Adrenal gland (tissue), 12 donors: Measurements from ENCODE around the gene SPG11. TPM values are rescaled to one million over a fixed set of nuclear protein-coding genes. Genes with fewer than 3 reads are reported as not detected.

Source experiments
- DNase-seq, 7 donors: peaks; one replicate each; pipeline ENCODE4 v3.0.0-alpha.2; 2019 to 2020
- H3K27ac ChIP-seq, 5 donors: fragments of 200-600 bp; sonication (generic) in 4 of 5; 1 replicate in 3 of 5; 2 replicates in 2 of 5; pipeline versions ENCODE4 v1.5.1 to v1.8.0; 2016 to 2020; ENCODE audit warnings: mild to moderate bottlenecking in 1 of 5
- H3K27me3 ChIP-seq: fragments of 200-600 bp; 2 replicates; pipeline ENCODE4 v1.8.0; 2021
- H3K36me3 ChIP-seq, 2 donors: fragments of 200-600 bp; replicated peaks in 1 of 2; 1 replicate in 1 of 2; 2 replicates in 1 of 2; pipeline versions ENCODE4 v1.5.1 to v1.8.0; 2018 to 2022
- H3K4me1 ChIP-seq, 2 donors: fragments of 200-600 bp; replicated peaks in 1 of 2; 1 replicate in 1 of 2; 2 replicates in 1 of 2; pipeline versions ENCODE4 v1.5.1 to v1.8.0; 2018 to 2021
- H3K4me3 ChIP-seq, 4 donors: fragments of 200-600 bp; sonication (generic) in 3 of 4; one replicate each; pipeline ENCODE4 v1.5.1; 2016 to 2018
- H3K9me3 ChIP-seq, 3 donors: fragments of 200-600 bp; sonication (generic) in 1 of 3; replicated peaks in 1 of 3; 1 replicate in 2 of 3; 2 replicates in 1 of 3; pipeline versions ENCODE4 v1.5.1 to v1.8.0; 2016 to 2021
- CTCF ChIP-seq, 6 experiments: fragments of 450-650 bp in 4 of 6; fragments of 200-600 bp in 2 of 6; sonication (generic) in 1 of 6; IDR thresholded peaks; 1 replicate in 5 of 6; 2 replicates in 1 of 6; pipeline versions ENCODE4 v1.5.1 to v1.8.0; 2016 to 2021; ENCODE audit warnings: antibody characterized with exemption in 6 of 6, mild to moderate bottlenecking in 2 of 6, moderate library complexity in 1 of 6
- POLR2A ChIP-seq, 2 donors: fragments of 450-650 bp; IDR thresholded peaks; one replicate each; pipeline ENCODE4 v1.6.1; 2017; ENCODE audit warnings: antibody characterized with exemption in 2 of 2, mild to moderate bottlenecking in 2 of 2, moderate library complexity in 1 of 2
- WGBS, 4 donors: extraction: QIAGEN DNeasy Blood & Tissue Kit in 2 of 4; methylation state at CpG; one replicate each; pipeline versions ENCODE4 v1.1.5 to v1.1.7; 2013 to 2017; 5-methylcytosine and 5-hydroxymethylcytosine counted together
- intact Hi-C, 2 donors: fragments of 100-400 bp; cut with DNase I; formaldehyde crosslinking; loops; one replicate each; pipeline versions ENCODE4 v1.14.1 to v1.15.0; 2022 to 2023
- polyA plus RNA-seq, 3 donors: library from polyadenylated mRNA; stranded (reverse); fragments of 200-250 nt in 2 of 3; fragments of 350-450 nt in 1 of 3; fragmentation: Illumina TruSeq in 1 of 3; extraction: RNeasy Lipid Tissue Mini Kit (QIAGEN cat#74804) in 1 of 3; gene quantifications; one replicate each; pipeline ENCODE4 v1.2.3, GENCODE V29; 2013 to 2014
- total RNA-seq, 9 donors: library from RNA; depleted of rRNA in 4 of 9; stranded (reverse); fragments of >200 nt in 4 of 9; fragments of 120-200 nt in 1 of 9; fragmentation: NEBNext Ultra II Directional in 1 of 9; extraction: Animal tissue kit (Norgen Biotek cat#: 25700) in 1 of 9; gene quantifications; one replicate each; pipeline versions ENCODE4 v1.1.0 to v1.2.4, GENCODE V29; 2013 to 2023
- donor health status: healthy with polysubstance abuse.
- donor health status: Bipolar disorder and iron deficiency.
- donor health status: DM: yes; HTN: yes; CAD: no.
- donor health status: DM: no; HTN: no; CAD: no.
- donor health status: DM: no; HTN: no; CAD: no.
- donor health status: DM: yes; HTN: yes; CAD: no.

Gene SPG11
- total and polyA plus RNA-seq, 12 donors = 43.0 to 122 (median 74.0) TPM

- TF ChIP-seq CTCF (IDR thresholded peaks at IDR 0.05) = no peak
- TF ChIP-seq POLR2A (IDR thresholded peaks at IDR 0.05) = no peak
- Histone ChIP-seq H3K4me3 (no peak overlapping the region), H3K4me1 (no peaks in the 10 kb centered on the region), H3K27me3 (no peaks in the 10 kb centered on the region), H3K9me3 (no peaks in the 10 kb centered on the region), H3K36me3 (peaks cover 0 to 32% of the 10 kb centered on the region in 2 donors), H3K27ac (no peak overlapping the region)
- 91 to 97% (median 95%) methylated on average over 2 of the region's 2 CpGs for WGBS, 4 donors
- no peak for DNase-seq
- intact Hi-C loops = no loop called here
These were observed 83.4 kb downstream of the SPG11 start for GRCh38 chr15:44580105-44580504.

GRCh38 chr15:44574734-44575133, 88.7 kb downstream of the SPG11 start:
- DNase-seq = no peak
- Histone ChIP-seq H3K9me3 (no peaks in the 10 kb centered on the region), H3K36me3 (peaks cover 0 to 24% of the 10 kb centered on the region in 2 donors), H3K27me3 (no peaks in the 10 kb centered on the region), H3K27ac (no peak overlapping the region), H3K4me3 (no peak overlapping the region), H3K4me1 (no peaks in the 10 kb centered on the region)
- intact Hi-C loops = loop anchor here in 1 of 2 donors (10.0 kb wide), 1 partner anchor 160 kb away; the partner anchor contains the start of gene TRIM69
- WGBS, 4 donors = 56 to 91% (median 82%) methylated on average over 1 of the region's 1 CpG
- TF ChIP-seq CTCF (IDR thresholded peaks at IDR 0.05) (no peak), POLR2A (IDR thresholded peaks at IDR 0.05) (no peak)

- intact Hi-C loops = loop anchor here in 1 of 2 donors (10.0 kb wide), 1 partner anchor 161 kb away; the partner anchor contains the start of gene TRIM69
- Histone ChIP-seq H3K4me1 (no peaks in the 10 kb centered on the region), H3K4me3 (no peak overlapping the region), H3K27ac (no peak overlapping the region), H3K27me3 (no peaks in the 10 kb centered on the region), H3K36me3 (peaks cover 0 to 27% of the 10 kb centered on the region in 2 donors), H3K9me3 (no peaks in the 10 kb centered on the region)
- 80 to 92% (median 87%) methylated on average over 6 of the region's 6 CpGs for WGBS, 4 donors
- no peak for DNase-seq
- no peak for TF ChIP-seq CTCF (IDR thresholded peaks at IDR 0.05)
- TF ChIP-seq POLR2A (IDR thresholded peaks at IDR 0.05) = no peak
These were observed 90.1 kb downstream of the SPG11 start for GRCh38 chr15:44573386-44573785.

- Histone ChIP-seq H3K4me3 (no peak overlapping the region), H3K9me3 (no peaks in the 10 kb centered on the region), H3K36me3 (peaks cover 0 to 53% of the 10 kb centered on the region in 2 donors), H3K27me3 (no peaks in the 10 kb centered on the region), H3K4me1 (no peaks in the 10 kb centered on the region), H3K27ac (no peak overlapping the region)
- intact Hi-C loops = loop anchor here in 1 of 2 donors (10.0 kb wide), 1 partner anchor 164 kb away; the partner anchor contains the start of gene TRIM69
- no peak for DNase-seq
- no peak for TF ChIP-seq POLR2A (IDR thresholded peaks at IDR 0.05)
- no peak for TF ChIP-seq CTCF (IDR thresholded peaks at IDR 0.05)
- WGBS, 4 donors = 93 to 98% (median 95%) methylated on average over 2 to 4 of the region's 4 CpGs
These were observed 93.1 kb downstream of the SPG11 start for GRCh38 chr15:44570361-44570760.
